Measurements from ENCODE around the gene TMEM182.

Gene TMEM182, protein sequence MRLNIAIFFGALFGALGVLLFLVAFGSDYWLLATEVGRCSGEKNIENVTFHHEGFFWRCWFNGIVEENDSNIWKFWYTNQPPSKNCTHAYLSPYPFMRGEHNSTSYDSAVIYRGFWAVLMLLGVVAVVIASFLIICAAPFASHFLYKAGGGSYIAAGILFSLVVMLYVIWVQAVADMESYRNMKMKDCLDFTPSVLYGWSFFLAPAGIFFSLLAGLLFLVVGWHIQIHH

GRCh38 chr2:102761763-102762162 lies at the start of gene TMEM182:
TMEM182 (plus strand) TSS chr2:102762031; CDS start chr2:102762218, 187 bp downstream.
- Mint-ChIP-seq H3K4me3 (no peak within 1 kb of the TSS), H3K9me3 (no peaks in the 10 kb centered on the region), H3K27me3 (no peaks in the 10 kb centered on the region), H3K27ac (no peak within 1 kb of the TSS), H3K4me1 (ENCODE audit: low read depth) (no peaks in the 10 kb centered on the region), H3K36me3 (ENCODE audit: low read depth) (peaks cover 18% of the 10 kb centered on the region)
- no peak for DNase-seq

GRCh38 chr2:102717308-102718018 lies 44.4 kb upstream of the TMEM182 start:
- Mint-ChIP-seq H3K36me3 (ENCODE audit: low read depth) (peaks cover 64% of the 10 kb centered on the region), H3K9me3 (no peaks in the 10 kb centered on the region), H3K4me3 (no peak overlapping the region), H3K4me1 (ENCODE audit: low read depth) (no peaks in the 10 kb centered on the region), H3K27ac (no peak overlapping the region), H3K27me3 (no peaks in the 10 kb centered on the region)
- DNase-seq = no peak

- Mint-ChIP-seq H3K36me3 (ENCODE audit: low read depth) (peaks cover 76% of the 10 kb centered on the region), H3K4me1 (ENCODE audit: low read depth) (no peaks in the 10 kb centered on the region), H3K9me3 (no peaks in the 10 kb centered on the region), H3K27me3 (no peaks in the 10 kb centered on the region), H3K27ac (no peak overlapping the region), H3K4me3 (no peak overlapping the region)
- no peak for DNase-seq
These were observed 43.2 kb upstream of the TMEM182 start for GRCh38 chr2:102718387-102719316.

DNA sequence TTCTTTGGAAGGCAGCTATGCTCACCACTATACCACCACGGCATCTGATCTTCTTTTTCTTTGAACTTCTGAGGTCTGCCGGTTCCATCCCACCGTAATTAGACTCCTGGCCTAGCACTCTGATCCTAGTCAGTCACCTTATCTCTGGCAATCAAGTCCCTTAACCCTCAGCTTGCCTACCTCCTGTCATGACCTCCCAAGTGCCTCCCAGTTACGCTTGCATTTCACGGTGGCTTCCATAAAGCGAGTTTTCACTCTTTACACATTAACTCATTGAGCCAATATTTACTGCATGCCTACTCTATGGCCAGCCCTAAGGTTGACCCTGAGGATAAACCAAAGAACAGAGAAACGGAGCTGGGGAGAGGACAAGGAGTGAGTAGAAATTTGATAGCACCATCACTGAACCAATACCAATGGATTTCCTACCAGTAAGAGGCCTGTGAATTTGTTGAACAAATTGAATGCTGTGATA lies 37.8 kb upstream of the TMEM182 start:
- no peaks in the 10 kb centered on the region for H3K9me3 Mint-ChIP-seq
- DNase-seq = no peak
- peaks cover 5% of the 10 kb centered on the region for H3K4me1 Mint-ChIP-seq (ENCODE audit: low read depth)
- H3K27me3 Mint-ChIP-seq = no peaks in the 10 kb centered on the region
- H3K27ac Mint-ChIP-seq = no peak overlapping the region
- peaks cover 94% of the 10 kb centered on the region for H3K36me3 Mint-ChIP-seq (ENCODE audit: low read depth)
- H3K4me3 Mint-ChIP-seq = no peak overlapping the region

- H3K36me3 Mint-ChIP-seq (ENCODE audit: low read depth) = peaks cover 92% of the 10 kb centered on the region
- no peaks in the 10 kb centered on the region for H3K9me3 Mint-ChIP-seq
- no peak for DNase-seq
- peaks cover 5% of the 10 kb centered on the region for H3K4me1 Mint-ChIP-seq (ENCODE audit: low read depth)
- H3K4me3 Mint-ChIP-seq = no peak overlapping the region
- H3K27me3 Mint-ChIP-seq = no peaks in the 10 kb centered on the region
- no peak overlapping the region for H3K27ac Mint-ChIP-seq
These were observed 37.3 kb upstream of the TMEM182 start for GRCh38 chr2:102724553-102724952.

DNA sequence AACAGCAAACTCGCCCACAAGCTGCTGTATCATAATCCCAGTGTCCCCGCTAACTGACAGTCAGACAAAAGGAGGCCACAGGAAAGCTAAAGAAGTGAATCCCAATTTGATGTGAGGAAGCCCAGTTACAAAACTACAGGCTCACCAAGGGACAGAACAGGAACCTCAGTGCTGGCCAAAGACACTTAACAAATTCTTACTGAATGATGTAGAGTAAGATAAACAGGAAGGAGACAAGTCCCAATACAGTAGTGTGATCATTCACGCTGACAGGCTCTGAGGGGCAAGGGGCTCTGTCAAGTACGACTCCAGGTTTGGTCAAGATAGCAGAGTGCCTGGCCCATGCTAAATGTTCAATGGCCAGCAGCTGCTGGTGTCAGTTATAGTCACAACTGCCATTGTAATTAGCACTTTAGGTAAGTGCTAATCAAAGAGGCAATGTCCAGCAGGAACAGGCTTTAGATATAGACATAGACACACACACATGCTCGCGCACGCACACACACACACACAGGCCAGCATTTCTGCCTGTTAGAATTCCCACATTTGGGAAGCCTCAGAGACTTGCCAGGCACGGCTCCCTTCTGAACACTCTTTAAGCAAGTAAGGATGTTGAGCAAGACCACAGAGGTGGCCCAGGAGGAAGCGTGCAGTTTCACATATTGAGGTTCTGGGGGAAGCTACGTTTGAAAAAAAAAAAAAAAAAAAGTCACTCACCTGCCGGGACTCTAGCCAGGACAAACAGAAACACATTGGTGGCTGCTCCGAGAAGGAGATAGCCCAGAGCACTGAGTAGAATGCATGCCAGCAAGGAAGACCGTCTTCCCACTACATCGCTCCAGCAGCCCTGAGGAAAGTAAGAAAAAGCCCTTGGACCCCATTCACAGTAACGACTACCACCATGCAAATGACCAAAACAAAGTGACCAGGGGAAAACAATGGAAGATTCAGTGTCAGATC lies 35.4 kb upstream of the TMEM182 start:
- peaks cover 87% of the 10 kb centered on the region for H3K36me3 Mint-ChIP-seq (ENCODE audit: low read depth)
- no peaks in the 10 kb centered on the region for H3K9me3 Mint-ChIP-seq
- H3K27ac Mint-ChIP-seq = peak overlapping the region; percentile 13
- no peaks in the 10 kb centered on the region for H3K27me3 Mint-ChIP-seq
- no peak for DNase-seq
- H3K4me3 Mint-ChIP-seq = no peak overlapping the region
- peaks cover 5% of the 10 kb centered on the region for H3K4me1 Mint-ChIP-seq (ENCODE audit: low read depth)

DNA sequence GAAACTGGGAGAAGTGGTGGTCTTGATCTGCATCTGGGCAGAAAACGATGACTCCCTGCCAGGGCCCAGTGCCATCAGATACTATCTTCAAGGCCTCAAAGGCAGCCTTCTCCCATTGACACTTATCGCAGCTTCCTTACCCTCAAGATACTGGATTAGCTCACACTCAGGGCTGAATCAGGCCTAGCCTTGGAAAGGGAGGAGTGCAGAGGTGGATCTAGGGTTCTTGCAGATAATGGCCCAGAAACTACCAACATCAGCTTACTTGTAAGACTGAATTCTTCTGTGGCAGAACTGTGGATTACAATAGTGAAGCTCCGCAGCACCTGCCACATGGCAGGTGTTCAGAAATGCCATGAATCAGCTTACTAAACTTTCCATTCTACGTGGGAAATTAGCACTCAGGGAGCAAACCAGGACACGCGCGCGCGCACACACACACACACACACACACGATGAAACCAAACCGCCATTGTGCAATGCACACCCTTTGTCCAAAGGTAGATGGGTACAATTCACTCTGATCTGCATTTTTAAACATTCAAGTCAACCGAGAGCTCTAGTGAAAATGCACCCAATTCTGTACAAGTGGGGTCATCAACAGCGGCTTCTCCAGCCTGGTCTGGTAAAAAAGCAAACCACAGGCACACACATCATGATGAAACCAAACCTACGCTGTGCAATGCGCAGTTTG lies 26.3 kb upstream of the TMEM182 start:
- peak overlapping the region; percentile 94 for H3K27ac Mint-ChIP-seq
- H3K27me3 Mint-ChIP-seq = no peaks in the 10 kb centered on the region
- peak overlapping the region; percentile 96 for H3K4me3 Mint-ChIP-seq
- H3K36me3 Mint-ChIP-seq (ENCODE audit: low read depth) = peaks cover 27% of the 10 kb centered on the region
- H3K9me3 Mint-ChIP-seq = no peaks in the 10 kb centered on the region
- no peak for DNase-seq
- peaks cover 42% of the 10 kb centered on the region for H3K4me1 Mint-ChIP-seq (ENCODE audit: low read depth)

GRCh38 chr2:102736110-102736409 lies 25.8 kb upstream of the TMEM182 start:
- peaks cover 22% of the 10 kb centered on the region for H3K36me3 Mint-ChIP-seq (ENCODE audit: low read depth)
- no peaks in the 10 kb centered on the region for H3K27me3 Mint-ChIP-seq
- no peaks in the 10 kb centered on the region for H3K9me3 Mint-ChIP-seq
- peaks cover 42% of the 10 kb centered on the region for H3K4me1 Mint-ChIP-seq (ENCODE audit: low read depth)
- DNase-seq = no peak
- peak overlapping the region; percentile 94 for H3K27ac Mint-ChIP-seq
- peak overlapping the region; percentile 96 for H3K4me3 Mint-ChIP-seq

DNA sequence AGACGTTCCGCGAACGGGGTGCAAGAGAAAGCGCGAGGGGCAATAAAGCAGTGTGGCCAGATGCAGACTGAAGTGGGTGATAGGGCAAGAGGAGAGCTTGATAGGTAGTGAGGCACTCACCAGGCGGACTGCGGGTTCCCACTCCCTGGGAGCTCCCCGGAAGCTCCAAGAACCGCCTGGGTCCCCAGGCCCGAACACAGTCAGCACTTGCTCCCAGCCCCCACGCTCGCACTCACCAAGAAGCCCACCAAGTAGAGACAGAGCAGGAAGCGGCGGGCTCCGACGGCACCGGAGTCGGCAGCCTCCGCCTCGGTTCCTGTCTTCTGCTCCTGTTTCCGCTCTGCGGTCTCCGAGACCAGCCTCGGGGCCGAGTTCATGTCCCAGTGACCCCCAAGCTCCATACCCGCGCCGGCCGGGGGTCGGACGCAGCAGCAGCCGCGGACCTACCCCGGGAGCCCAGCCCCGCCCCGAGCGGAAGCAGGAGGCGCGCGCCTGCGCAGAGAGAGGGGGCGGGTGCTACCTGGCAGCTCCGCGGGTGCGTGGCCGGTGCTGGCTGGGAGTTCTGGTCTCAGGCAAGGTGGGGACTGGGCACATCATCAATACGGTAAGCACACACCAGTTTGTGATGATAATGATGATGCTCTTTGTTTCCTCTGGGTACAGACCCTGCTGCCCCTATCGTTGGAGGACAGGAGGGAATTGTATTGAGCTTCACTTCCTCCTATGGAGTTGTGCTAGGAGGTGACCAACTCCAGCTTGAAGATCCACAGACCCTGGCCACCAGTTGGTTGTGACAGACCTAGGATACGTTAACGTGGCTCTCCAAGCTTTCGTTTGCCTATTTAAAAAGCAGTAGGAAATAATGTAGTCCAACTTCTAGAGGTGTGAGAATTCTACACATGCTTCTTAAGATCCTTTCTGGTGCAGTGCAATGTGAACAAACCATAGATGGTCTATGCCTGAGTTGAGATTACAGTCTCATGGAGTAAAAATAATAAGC lies 25.1 kb upstream of the TMEM182 start:
- DNase-seq = peak; percentile 92
- H3K4me1 Mint-ChIP-seq (ENCODE audit: low read depth) = peaks cover 42% of the 10 kb centered on the region
- no peaks in the 10 kb centered on the region for H3K27me3 Mint-ChIP-seq
- H3K27ac Mint-ChIP-seq = peak overlapping the region; percentile 94
- no peaks in the 10 kb centered on the region for H3K9me3 Mint-ChIP-seq
- H3K4me3 Mint-ChIP-seq = peak overlapping the region; percentile 96
- H3K36me3 Mint-ChIP-seq (ENCODE audit: low read depth) = peaks cover 17% of the 10 kb centered on the region

DNA sequence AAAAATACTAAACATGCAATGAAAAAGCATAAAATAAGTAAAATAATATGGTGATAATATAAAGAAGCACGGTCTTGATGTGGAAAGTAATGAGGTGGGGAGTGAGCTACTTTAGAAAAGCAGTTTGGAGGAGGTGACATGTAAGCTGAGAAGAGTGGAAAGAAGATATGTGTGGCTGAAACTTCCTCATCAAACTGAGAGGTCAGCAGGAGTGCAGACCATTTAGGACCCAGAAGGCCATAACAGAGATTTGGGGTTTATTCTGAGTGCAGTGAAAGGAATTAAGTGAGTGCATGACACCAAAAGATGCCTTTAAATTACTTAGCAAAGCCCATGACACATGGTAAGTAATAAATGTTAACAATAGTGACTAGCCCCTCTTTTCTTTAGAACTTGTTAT lies 24.4 kb upstream of the TMEM182 start:
- Mint-ChIP-seq H3K27ac (peak overlapping the region; percentile 94), H3K36me3 (ENCODE audit: low read depth) (peaks cover 11% of the 10 kb centered on the region), H3K9me3 (no peaks in the 10 kb centered on the region), H3K4me1 (ENCODE audit: low read depth) (peaks cover 42% of the 10 kb centered on the region), H3K4me3 (peak overlapping the region; percentile 96), H3K27me3 (no peaks in the 10 kb centered on the region)
- no peak for DNase-seq

DNA sequence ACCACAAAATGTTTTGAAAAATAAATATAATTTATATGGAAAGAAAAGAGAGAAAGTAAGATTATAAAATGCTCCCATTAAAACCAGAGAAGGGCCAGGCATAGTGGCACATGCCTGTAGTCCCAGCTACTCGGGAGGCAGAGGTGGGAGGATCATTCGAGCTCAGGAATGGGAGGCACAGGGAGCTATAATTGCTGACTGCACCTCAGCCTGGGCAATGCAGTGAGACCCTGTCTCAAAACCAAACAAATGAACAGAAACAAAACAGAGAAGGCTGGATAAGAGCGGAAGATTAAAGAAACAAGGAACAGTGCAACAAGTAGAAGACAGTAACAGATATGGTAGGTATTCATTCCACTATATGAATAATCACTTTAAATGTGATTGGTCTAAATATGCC lies 18.6 kb upstream of the TMEM182 start:
- no peak overlapping the region for H3K27ac Mint-ChIP-seq
- H3K9me3 Mint-ChIP-seq = no peaks in the 10 kb centered on the region

DNA sequence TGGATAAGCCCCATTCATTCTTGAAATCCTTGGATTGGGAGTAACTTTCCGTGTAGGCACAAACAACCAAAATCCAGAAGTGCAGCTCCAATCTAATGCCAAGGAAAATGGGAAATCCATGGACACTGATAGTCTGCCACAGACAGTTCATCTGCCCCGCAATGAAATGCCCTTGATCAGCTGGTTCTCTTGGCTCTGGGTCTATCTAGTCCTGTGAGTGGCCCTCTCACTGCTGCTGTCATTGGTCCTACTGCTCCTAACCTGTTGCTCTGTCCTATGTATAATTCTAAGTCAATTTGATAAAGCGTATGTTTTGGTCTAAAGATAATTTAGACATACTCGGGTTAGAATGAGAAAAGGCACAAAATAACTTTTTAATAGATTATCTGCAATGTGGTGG lies 13.7 kb upstream of the TMEM182 start:
- no peaks in the 10 kb centered on the region for H3K9me3 Mint-ChIP-seq
- no peak overlapping the region for H3K27ac Mint-ChIP-seq
- no peak overlapping the region for H3K4me3 Mint-ChIP-seq
- no peaks in the 10 kb centered on the region for H3K27me3 Mint-ChIP-seq
- DNase-seq = no peak
- no peaks in the 10 kb centered on the region for H3K36me3 Mint-ChIP-seq (ENCODE audit: low read depth)
- H3K4me1 Mint-ChIP-seq (ENCODE audit: low read depth) = no peaks in the 10 kb centered on the region

More for the DNA sequence above, 18.6 kb upstream of the TMEM182 start:
- H3K4me3 Mint-ChIP-seq = no peak overlapping the region
- DNase-seq = no peak
- H3K4me1 Mint-ChIP-seq (ENCODE audit: low read depth) = no peaks in the 10 kb centered on the region
- no peaks in the 10 kb centered on the region for H3K27me3 Mint-ChIP-seq
- no peaks in the 10 kb centered on the region for H3K36me3 Mint-ChIP-seq (ENCODE audit: low read depth)
